NCI-H460 (cell line): ENCODE data around the gene LTF. TPM values are rescaled to one million over a fixed set of nuclear protein-coding genes. Genes with fewer than 3 reads are reported as not detected.

Experiments used
- DNase-seq: peaks from one replicate; pipeline ENCODE4 v3.0.0-alpha.2; 2016; ENCODE audit warnings: low read depth; ENCODE audit errors: extremely low read depth
- total RNA-seq: library from RNA; depleted of rRNA; stranded (reverse); fragments of >200 nt; shearing (Covaris generic); gene quantifications from 2 replicates; pipeline ENCODE4 v1.2.3, GENCODE V29; 2014

The LTF gene
- total RNA-seq, 1 experiment from 2014 or later = not detected

GRCh38 chr3:46470831-46471230, 6.1 kb upstream of the LTF start:
- DNase-seq = no peak

GRCh38 chr3:46469680-46470357, 5.1 kb upstream of the LTF start:
- no peak for DNase-seq

- DNase-seq = no peak
Observed at GRCh38 chr3:46468753-46469600, 4.3 kb upstream of the LTF start.

GRCh38 chr3:46467562-46467961, 2.9 kb upstream of the LTF start:
- no peak for DNase-seq

- DNase-seq = no peak
Observed at GRCh38 chr3:46466871-46467403, 2.2 kb upstream of the LTF start.

GRCh38 chr3:46466273-46466672, 1.6 kb upstream of the LTF start:
- DNase-seq = no peak

- DNase-seq = no peak
Observed at GRCh38 chr3:46465196-46465520, 453 bp upstream of the LTF start.

GRCh38 chr3:46463868-46464241, 850 bp downstream of the LTF start:
- DNase-seq = no peak

GRCh38 chr3:46463120-46463867, 1.4 kb downstream of the LTF start:
- DNase-seq = no peak

- no peak for DNase-seq
Observed at GRCh38 chr3:46462511-46462910, 2.2 kb downstream of the LTF start.

- no peak for DNase-seq
Observed at GRCh38 chr3:46462111-46462510, 2.6 kb downstream of the LTF start.

- DNase-seq = no peak
Observed at GRCh38 chr3:46460051-46460450, 4.7 kb downstream of the LTF start.

GRCh38 chr3:46456118-46456517, 8.6 kb downstream of the LTF start:
- no peak for DNase-seq

GRCh38 chr3:46455231-46456115, 9.2 kb downstream of the LTF start:
- DNase-seq = no peak

GRCh38 chr3:46454606-46455005, 10.1 kb downstream of the LTF start:
- DNase-seq = no peak

GRCh38 chr3:46454209-46454595, 10.5 kb downstream of the LTF start:
- no peak for DNase-seq

GRCh38 chr3:46453526-46454208, 11.0 kb downstream of the LTF start:
- no peak for DNase-seq

GRCh38 chr3:46449755-46450552, 14.8 kb downstream of the LTF start:
- DNase-seq = peak; percentile 1

- no peak for DNase-seq
Observed at GRCh38 chr3:46448721-46449120, 16.0 kb downstream of the LTF start.
